ENCODE measurements around the gene STPG4. TPM values are rescaled to one million over a fixed set of nuclear protein-coding genes. Genes with fewer than 3 reads are reported as not detected.

Gene STPG4
- polyA plus RNA-seq (2013, experiment 1 of 2): not detected
- not detected for polyA plus RNA-seq (2013, experiment 2 of 2)

GRCh38 chr2:47155091-47155876 is at the start of gene STPG4:
Gene STPG4 (minus strand): TSS chr2:47155308. CDS start chr2:47155251, 57 bp downstream.
- Histone ChIP-seq H3K9me3 (ENCODE audit: insufficient read depth, low read depth, low read length) (no peaks in the 10 kb centered on the region), H3K36me3 (ENCODE audit: insufficient read depth, low read length) (peaks cover 28% of the 10 kb centered on the region), H3K27me3 (ENCODE audit: insufficient read depth, low read length) (no peaks in the 10 kb centered on the region), H3K4me1 (ENCODE audit: insufficient read depth, low read length) (no peaks in the 10 kb centered on the region), H3K9ac (ENCODE audit: low read depth, low read length) (no peak within 1 kb of the TSS), H3K27ac (ENCODE audit: low read depth, low read length) (peak within 1 kb of the TSS; percentile 34; the same call in 1 of the 2 replicates), H3K4me3 (ENCODE audit: low read length) (no peak within 1 kb of the TSS)
- 94% methylated on average over 30 of the region's 30 CpGs for WGBS

GRCh38 chr2:47204691-47205090 is 49.6 kb upstream of the STPG4 start:
- Histone ChIP-seq H3K4me1 (ENCODE audit: insufficient read depth, low read length) (no peaks in the 10 kb centered on the region), H3K36me3 (ENCODE audit: insufficient read depth, low read length) (no peaks in the 10 kb centered on the region), H3K4me3 (ENCODE audit: low read length) (no peak overlapping the region), H3K27ac (ENCODE audit: low read depth, low read length) (no peak overlapping the region), H3K9ac (ENCODE audit: low read depth, low read length) (no peak overlapping the region), H3K9me3 (ENCODE audit: insufficient read depth, low read depth, low read length) (no peaks in the 10 kb centered on the region), H3K27me3 (ENCODE audit: insufficient read depth, low read length) (no peaks in the 10 kb centered on the region)
- WGBS: 89% methylated on average over 2 of the region's 3 CpGs

GRCh38 chr2:47203995-47204394 is 48.9 kb upstream of the STPG4 start:
- H3K4me1 ChIP-seq (ENCODE audit: insufficient read depth, low read length): no peaks in the 10 kb centered on the region
- 91% methylated on average over 4 of the region's 4 CpGs for WGBS
- H3K9me3 ChIP-seq (ENCODE audit: insufficient read depth, low read depth, low read length): no peaks in the 10 kb centered on the region
- H3K9ac ChIP-seq (ENCODE audit: low read depth, low read length): no peak overlapping the region
- H3K27me3 ChIP-seq (ENCODE audit: insufficient read depth, low read length): no peaks in the 10 kb centered on the region
- no peak overlapping the region for H3K27ac ChIP-seq (ENCODE audit: low read depth, low read length)
- H3K4me3 ChIP-seq (ENCODE audit: low read length): no peak overlapping the region
- no peaks in the 10 kb centered on the region for H3K36me3 ChIP-seq (ENCODE audit: insufficient read depth, low read length)

- Histone ChIP-seq H3K9me3 (ENCODE audit: insufficient read depth, low read depth, low read length) (no peaks in the 10 kb centered on the region), H3K4me1 (ENCODE audit: insufficient read depth, low read length) (0 out of 2 replicates have a peak, but pooled peaks cover 1% of the 10 kb centered on the region), H3K4me3 (ENCODE audit: low read length) (no peak overlapping the region), H3K27ac (ENCODE audit: low read depth, low read length) (no peak overlapping the region), H3K9ac (ENCODE audit: low read depth, low read length) (no peak overlapping the region), H3K27me3 (ENCODE audit: insufficient read depth, low read length) (no peaks in the 10 kb centered on the region), H3K36me3 (ENCODE audit: insufficient read depth, low read length) (no peaks in the 10 kb centered on the region)
- WGBS: 92% methylated on average over 2 of the region's 2 CpGs
Measured at GRCh38 chr2:47201224-47201623, 46.1 kb upstream of the STPG4 start.

GRCh38 chr2:47198985-47199451 is 43.9 kb upstream of the STPG4 start:
- no peak overlapping the region for H3K4me3 ChIP-seq (ENCODE audit: low read length)
- 92% methylated on average over 3 of the region's 3 CpGs for WGBS
- no peaks in the 10 kb centered on the region for H3K9me3 ChIP-seq (ENCODE audit: insufficient read depth, low read depth, low read length)
- H3K36me3 ChIP-seq (ENCODE audit: insufficient read depth, low read length): no peaks in the 10 kb centered on the region
- H3K27me3 ChIP-seq (ENCODE audit: insufficient read depth, low read length): no peaks in the 10 kb centered on the region
- peaks cover 12% of the 10 kb centered on the region for H3K4me1 ChIP-seq (ENCODE audit: insufficient read depth, low read length)
- no peak overlapping the region for H3K27ac ChIP-seq (ENCODE audit: low read depth, low read length)
- no peak overlapping the region for H3K9ac ChIP-seq (ENCODE audit: low read depth, low read length)

GRCh38 chr2:47196499-47196898 is 41.4 kb upstream of the STPG4 start:
- H3K27me3 ChIP-seq (ENCODE audit: insufficient read depth, low read length): no peaks in the 10 kb centered on the region
- no peaks in the 10 kb centered on the region for H3K36me3 ChIP-seq (ENCODE audit: insufficient read depth, low read length)
- WGBS: 94% methylated on average over 1 of the region's 1 CpG
- H3K4me1 ChIP-seq (ENCODE audit: insufficient read depth, low read length): peaks cover 36% of the 10 kb centered on the region
- H3K9me3 ChIP-seq (ENCODE audit: insufficient read depth, low read depth, low read length): no peaks in the 10 kb centered on the region
- no peak overlapping the region for H3K9ac ChIP-seq (ENCODE audit: low read depth, low read length)
- no peak overlapping the region for H3K27ac ChIP-seq (ENCODE audit: low read depth, low read length)
- H3K4me3 ChIP-seq (ENCODE audit: low read length): no peak overlapping the region

GRCh38 chr2:47196046-47196445 is 40.9 kb upstream of the STPG4 start:
- Histone ChIP-seq H3K4me3 (ENCODE audit: low read length) (no peak overlapping the region), H3K9ac (ENCODE audit: low read depth, low read length) (no peak overlapping the region), H3K27me3 (ENCODE audit: insufficient read depth, low read length) (no peaks in the 10 kb centered on the region), H3K36me3 (ENCODE audit: insufficient read depth, low read length) (no peaks in the 10 kb centered on the region), H3K27ac (ENCODE audit: low read depth, low read length) (no peak overlapping the region), H3K4me1 (ENCODE audit: insufficient read depth, low read length) (peaks cover 41% of the 10 kb centered on the region), H3K9me3 (ENCODE audit: insufficient read depth, low read depth, low read length) (no peaks in the 10 kb centered on the region)
- WGBS: 76% methylated on average over 2 of the region's 2 CpGs

GRCh38 chr2:47195148-47195547 is 40.0 kb upstream of the STPG4 start:
- Histone ChIP-seq H3K4me3 (ENCODE audit: low read length) (no peak overlapping the region), H3K27me3 (ENCODE audit: insufficient read depth, low read length) (no peaks in the 10 kb centered on the region), H3K9ac (ENCODE audit: low read depth, low read length) (no peak overlapping the region), H3K9me3 (ENCODE audit: insufficient read depth, low read depth, low read length) (no peaks in the 10 kb centered on the region), H3K27ac (ENCODE audit: low read depth, low read length) (no peak overlapping the region), H3K4me1 (ENCODE audit: insufficient read depth, low read length) (peaks cover 49% of the 10 kb centered on the region), H3K36me3 (ENCODE audit: insufficient read depth, low read length) (no peaks in the 10 kb centered on the region)
- WGBS: 90% methylated on average over 1 of the region's 3 CpGs

- Histone ChIP-seq H3K4me3 (ENCODE audit: low read length) (no peak overlapping the region), H3K9ac (ENCODE audit: low read depth, low read length) (no peak overlapping the region), H3K27ac (ENCODE audit: low read depth, low read length) (no peak overlapping the region), H3K9me3 (ENCODE audit: insufficient read depth, low read depth, low read length) (no peaks in the 10 kb centered on the region), H3K4me1 (ENCODE audit: insufficient read depth, low read length) (peaks cover 51% of the 10 kb centered on the region), H3K36me3 (ENCODE audit: insufficient read depth, low read length) (no peaks in the 10 kb centered on the region), H3K27me3 (ENCODE audit: insufficient read depth, low read length) (no peaks in the 10 kb centered on the region)
Measured at GRCh38 chr2:47194410-47194809, 39.3 kb upstream of the STPG4 start.

GRCh38 chr2:47193607-47194006 is 38.5 kb upstream of the STPG4 start:
- H3K27ac ChIP-seq (ENCODE audit: low read depth, low read length): peak overlapping the region; percentile 73; the same call in 1 of the 2 replicates
- 62% methylated on average over 6 of the region's 6 CpGs for WGBS
- H3K9ac ChIP-seq (ENCODE audit: low read depth, low read length): peak overlapping the region; percentile 42; the same call in 1 of the 2 replicates
- no peaks in the 10 kb centered on the region for H3K36me3 ChIP-seq (ENCODE audit: insufficient read depth, low read length)
- peaks cover 51% of the 10 kb centered on the region for H3K4me1 ChIP-seq (ENCODE audit: insufficient read depth, low read length)
- no peaks in the 10 kb centered on the region for H3K9me3 ChIP-seq (ENCODE audit: insufficient read depth, low read depth, low read length)
- H3K4me3 ChIP-seq (ENCODE audit: low read length): no peak overlapping the region
- no peaks in the 10 kb centered on the region for H3K27me3 ChIP-seq (ENCODE audit: insufficient read depth, low read length)

GRCh38 chr2:47190188-47190881 is 35.2 kb upstream of the STPG4 start:
- 93% methylated on average over 1 of the region's 1 CpG for WGBS
- Histone ChIP-seq H3K9ac (ENCODE audit: low read depth, low read length) (no peak overlapping the region), H3K27me3 (ENCODE audit: insufficient read depth, low read length) (no peaks in the 10 kb centered on the region), H3K4me1 (ENCODE audit: insufficient read depth, low read length) (peaks cover 53% of the 10 kb centered on the region), H3K4me3 (ENCODE audit: low read length) (no peak overlapping the region), H3K36me3 (ENCODE audit: insufficient read depth, low read length) (no peaks in the 10 kb centered on the region), H3K9me3 (ENCODE audit: insufficient read depth, low read depth, low read length) (no peaks in the 10 kb centered on the region), H3K27ac (ENCODE audit: low read depth, low read length) (no peak overlapping the region)
